ENCODE results near the gene EIPR1. TPM values are rescaled to one million over a fixed set of nuclear protein-coding genes. Genes with fewer than 3 reads are reported as not detected.
"Not testable (repeated sequence)": the region's sequence is repeated elsewhere in the genome, so short reads cannot be mapped to it uniquely, and the experiment has no call there.

EIPR1 gene
- total and polyA plus RNA-seq, 2 of the 13 experiments (the other 11 are each of a cell fraction or from before 2014, with no cell fraction given), result 70.0 to 96.3 TPM

DNA sequence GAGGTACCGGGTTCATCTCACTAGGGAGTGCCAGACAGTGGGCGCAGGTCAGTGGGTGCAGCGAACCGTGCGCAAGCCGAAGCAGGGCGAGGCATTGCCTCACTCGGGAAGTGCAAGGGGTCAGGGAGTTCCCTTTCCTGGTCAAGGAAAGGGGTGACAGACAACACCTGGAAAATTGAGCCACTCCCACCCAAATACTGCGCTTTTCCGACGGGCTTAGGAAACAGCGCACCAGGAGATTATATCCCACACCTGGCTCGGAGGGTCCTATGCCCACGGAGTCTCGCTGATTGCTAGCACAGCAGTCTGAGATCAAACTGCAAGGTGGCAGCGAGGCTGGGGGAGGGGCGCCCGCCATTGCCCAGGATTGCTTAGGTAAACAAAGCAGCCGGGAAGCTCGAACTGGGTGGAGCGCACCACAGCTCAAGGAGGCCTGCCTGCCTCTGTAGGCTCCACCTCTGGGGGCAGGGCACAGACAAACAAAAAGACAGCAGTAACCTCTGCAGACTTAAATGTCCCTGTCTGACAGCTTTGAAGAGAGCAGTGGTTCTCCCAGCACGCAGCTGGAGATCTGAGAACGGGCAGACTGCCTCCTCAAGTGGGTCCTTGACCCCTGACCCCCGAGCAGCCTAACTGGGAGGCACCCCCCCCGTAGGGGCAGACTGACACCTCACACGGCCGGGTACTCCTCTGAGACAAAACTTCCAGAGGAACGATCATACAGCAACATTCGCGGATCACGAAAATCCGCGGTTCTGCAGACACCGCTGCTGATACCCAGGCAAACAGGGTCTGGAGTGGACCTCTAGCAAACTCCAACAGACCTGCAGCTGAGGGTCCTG, 8.1 kb downstream of the EIPR1 start:
- FAIRE-seq; CTCF ChIA-PET (ENCODE audit: low intra/inter-chr PET ratio, low total read pairs); H2AFZ ChIP-seq (ENCODE audit: low read length); BruUV-seq (replicated peaks); intact Hi-C loops (cut with micrococcal nuclease; ENCODE audit: unreplicated experiment); H3K27me3 ChIP-seq (ENCODE audit: control insufficient read depth in 1 of 2, insufficient read depth in 2 of 2, low read length in 2 of 2); H4K20me1 ChIP-seq (ENCODE audit: insufficient read depth, low read length); H3K9me3 ChIP-seq (ENCODE audit: low read length); in situ Hi-C loops (cut with HindIII; ENCODE audit: extremely low pct_ligation_motif_present, low pct_unique_long_range_greater_than_20kb); H3K36me3 ChIP-seq (replicated peaks in 1 of 2; ENCODE audit: control insufficient read depth in 1 of 2, insufficient read depth in 2 of 2, low read length in 2 of 2); DNase-seq (ENCODE audit: low spot score); ATAC-seq: not testable (repeated sequence)
- Histone ChIP-seq H3K4me1 (ENCODE audit: insufficient read depth, low read length) (peaks cover 42% of the 10 kb centered on the region), H3K27ac (ENCODE audit: extremely low read length, insufficient read depth, low read length) (peak overlapping the region; percentile 96), H3K4me3 (replicated peaks in 1 of 3; ENCODE audit: insufficient read depth in 1 of 3, low read depth in 2 of 3, low read length in 3 of 3) (peak overlapping the region; percentile 48 to 65 (median 63); a peak in 5 of 6 replicates), H3K9ac (ENCODE audit: insufficient read depth, low read depth, low read length) (peak overlapping the region; percentile 72), H3K4me2 (ENCODE audit: low read depth, low read length) (peak overlapping the region; percentile 94), H3K79me2 (ENCODE audit: insufficient read depth, low read length) (peaks cover 43% of the 10 kb centered on the region)
- 32% methylated on average over 17 of the region's 34 CpGs for WGBS (ENCODE audit: low lambda C conversion rate)
- POLR2A ChIA-PET, result interaction anchor here (1.2 to 2.6 kb wide), 4 partner anchors 9 to 149 kb away, joined by 3 to 52 read pairs (median 4); partner anchors contain the start of genes ADI1, EIPR1 and TRAPPC12
- TF ChIP-seq ZNF441 (CRISPR knock-in tag; IDR thresholded peaks at IDR 0.05; ENCODE audit: borderline replicate concordance), result 0 out of 2 replicates have a peak, but pooled peaks have one; percentile 11
- peak; percentile 94 for TF ChIP-seq FOXA3 (CRISPR knock-in tag; IDR thresholded peaks at IDR 0.05)
- TF ChIP-seq ZSCAN9 (CRISPR knock-in tag; IDR thresholded peaks at IDR 0.05; ENCODE audit: borderline replicate concordance), result 0 out of 2 replicates have a peak, but pooled peaks have one; percentile 34
- TF ChIP-seq, protein P1, sequence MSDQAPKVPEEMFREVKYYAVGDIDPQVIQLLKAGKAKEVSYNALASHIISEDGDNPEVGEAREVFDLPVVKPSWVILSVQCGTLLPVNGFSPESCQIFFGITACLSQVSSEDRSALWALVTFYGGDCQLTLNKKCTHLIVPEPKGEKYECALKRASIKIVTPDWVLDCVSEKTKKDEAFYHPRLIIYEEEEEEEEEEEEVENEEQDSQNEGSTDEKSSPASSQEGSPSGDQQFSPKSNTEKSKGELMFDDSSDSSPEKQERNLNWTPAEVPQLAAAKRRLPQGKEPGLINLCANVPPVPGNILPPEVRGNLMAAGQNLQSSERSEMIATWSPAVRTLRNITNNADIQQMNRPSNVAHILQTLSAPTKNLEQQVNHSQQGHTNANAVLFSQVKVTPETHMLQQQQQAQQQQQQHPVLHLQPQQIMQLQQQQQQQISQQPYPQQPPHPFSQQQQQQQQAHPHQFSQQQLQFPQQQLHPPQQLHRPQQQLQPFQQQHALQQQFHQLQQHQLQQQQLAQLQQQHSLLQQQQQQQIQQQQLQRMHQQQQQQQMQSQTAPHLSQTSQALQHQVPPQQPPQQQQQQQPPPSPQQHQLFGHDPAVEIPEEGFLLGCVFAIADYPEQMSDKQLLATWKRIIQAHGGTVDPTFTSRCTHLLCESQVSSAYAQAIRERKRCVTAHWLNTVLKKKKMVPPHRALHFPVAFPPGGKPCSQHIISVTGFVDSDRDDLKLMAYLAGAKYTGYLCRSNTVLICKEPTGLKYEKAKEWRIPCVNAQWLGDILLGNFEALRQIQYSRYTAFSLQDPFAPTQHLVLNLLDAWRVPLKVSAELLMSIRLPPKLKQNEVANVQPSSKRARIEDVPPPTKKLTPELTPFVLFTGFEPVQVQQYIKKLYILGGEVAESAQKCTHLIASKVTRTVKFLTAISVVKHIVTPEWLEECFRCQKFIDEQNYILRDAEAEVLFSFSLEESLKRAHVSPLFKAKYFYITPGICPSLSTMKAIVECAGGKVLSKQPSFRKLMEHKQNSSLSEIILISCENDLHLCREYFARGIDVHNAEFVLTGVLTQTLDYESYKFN (CRISPR knock-in tag; conservative IDR thresholded peaks at IDR 0.05), result peak; percentile 63
- peak; percentile 80; the same call in 1 of the 2 replicates for TF ChIP-seq KDM2A (CRISPR knock-in tag; IDR thresholded peaks at IDR 0.05; ENCODE audit: borderline replicate concordance, low read depth)
- TF ChIP-seq ZFP1 (CRISPR knock-in tag; IDR thresholded peaks at IDR 0.05), result 0 out of 2 replicates have a peak, but pooled peaks have one; percentile 69
- 0 out of 2 replicates have a peak, but pooled peaks have one; percentile 54 for TF ChIP-seq HOXD1 (CRISPR knock-in tag; IDR thresholded peaks at IDR 0.05)
- TF ChIP-seq, protein P2, sequence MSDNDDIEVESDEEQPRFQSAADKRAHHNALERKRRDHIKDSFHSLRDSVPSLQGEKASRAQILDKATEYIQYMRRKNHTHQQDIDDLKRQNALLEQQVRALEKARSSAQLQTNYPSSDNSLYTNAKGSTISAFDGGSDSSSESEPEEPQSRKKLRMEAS (IDR thresholded peaks at IDR 0.05), result peak; percentile 30
- 0 out of 2 replicates have a peak, but pooled peaks have one; percentile 45 for TF ChIP-seq TBX2 (CRISPR knock-in tag; IDR thresholded peaks at IDR 0.05; ENCODE audit: borderline replicate concordance)
- TF ChIP-seq, protein P3, sequence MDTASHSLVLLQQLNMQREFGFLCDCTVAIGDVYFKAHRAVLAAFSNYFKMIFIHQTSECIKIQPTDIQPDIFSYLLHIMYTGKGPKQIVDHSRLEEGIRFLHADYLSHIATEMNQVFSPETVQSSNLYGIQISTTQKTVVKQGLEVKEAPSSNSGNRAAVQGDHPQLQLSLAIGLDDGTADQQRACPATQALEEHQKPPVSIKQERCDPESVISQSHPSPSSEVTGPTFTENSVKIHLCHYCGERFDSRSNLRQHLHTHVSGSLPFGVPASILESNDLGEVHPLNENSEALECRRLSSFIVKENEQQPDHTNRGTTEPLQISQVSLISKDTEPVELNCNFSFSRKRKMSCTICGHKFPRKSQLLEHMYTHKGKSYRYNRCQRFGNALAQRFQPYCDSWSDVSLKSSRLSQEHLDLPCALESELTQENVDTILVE (CRISPR knock-in tag; IDR thresholded peaks at IDR 0.05), result 0 out of 2 replicates have a peak, but pooled peaks have one; percentile 44
- TF ChIP-seq, protein P4, sequence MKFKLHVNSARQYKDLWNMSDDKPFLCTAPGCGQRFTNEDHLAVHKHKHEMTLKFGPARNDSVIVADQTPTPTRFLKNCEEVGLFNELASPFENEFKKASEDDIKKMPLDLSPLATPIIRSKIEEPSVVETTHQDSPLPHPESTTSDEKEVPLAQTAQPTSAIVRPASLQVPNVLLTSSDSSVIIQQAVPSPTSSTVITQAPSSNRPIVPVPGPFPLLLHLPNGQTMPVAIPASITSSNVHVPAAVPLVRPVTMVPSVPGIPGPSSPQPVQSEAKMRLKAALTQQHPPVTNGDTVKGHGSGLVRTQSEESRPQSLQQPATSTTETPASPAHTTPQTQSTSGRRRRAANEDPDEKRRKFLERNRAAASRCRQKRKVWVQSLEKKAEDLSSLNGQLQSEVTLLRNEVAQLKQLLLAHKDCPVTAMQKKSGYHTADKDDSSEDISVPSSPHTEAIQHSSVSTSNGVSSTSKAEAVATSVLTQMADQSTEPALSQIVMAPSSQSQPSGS (CRISPR knock-in tag; IDR thresholded peaks at IDR 0.05), result 0 out of 2 replicates have a peak, but pooled peaks have one; percentile 38
- peak; percentile 59; the same call in 1 of the 2 replicates for TF ChIP-seq GABPB1 (CRISPR knock-in tag; IDR thresholded peaks at IDR 0.05)
- peak; percentile 53; the same call in 1 of the 2 replicates for TF ChIP-seq GFI1 (CRISPR knock-in tag; IDR thresholded peaks at IDR 0.05; ENCODE audit: borderline replicate concordance)
- TF ChIP-seq, protein P5, sequence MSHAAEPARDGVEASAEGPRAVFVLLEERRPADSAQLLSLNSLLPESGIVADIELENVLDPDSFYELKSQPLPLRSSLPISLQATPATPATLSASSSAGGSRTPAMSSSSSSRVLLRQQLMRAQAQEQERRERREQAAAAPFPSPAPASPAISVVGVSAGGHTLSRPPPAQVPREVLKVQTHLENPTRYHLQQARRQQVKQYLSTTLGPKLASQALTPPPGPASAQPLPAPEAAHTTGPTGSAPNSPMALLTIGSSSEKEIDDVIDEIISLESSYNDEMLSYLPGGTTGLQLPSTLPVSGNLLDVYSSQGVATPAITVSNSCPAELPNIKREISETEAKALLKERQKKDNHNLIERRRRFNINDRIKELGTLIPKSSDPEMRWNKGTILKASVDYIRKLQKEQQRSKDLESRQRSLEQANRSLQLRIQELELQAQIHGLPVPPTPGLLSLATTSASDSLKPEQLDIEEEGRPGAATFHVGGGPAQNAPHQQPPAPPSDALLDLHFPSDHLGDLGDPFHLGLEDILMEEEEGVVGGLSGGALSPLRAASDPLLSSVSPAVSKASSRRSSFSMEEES (CRISPR knock-in tag; IDR thresholded peaks at IDR 0.05), result peak; percentile 46; the same call in 1 of the 2 replicates
- TF ChIP-seq KAT7 (CRISPR knock-in tag; IDR thresholded peaks at IDR 0.05; ENCODE audit: borderline replicate concordance), result peak; percentile 73; the same call in 1 of the 2 replicates

Data from HepG2 (cell line).